AG09309 (cell line): ENCODE measurements around the gene RBBP5.

Experiments used
- DNase-seq: peaks from one replicate; pipeline ENCODE4 v3.0.0-alpha.2; 2010; ENCODE audit warnings: low read depth
- H3K4me3 ChIP-seq: 2 replicates; pipeline ENCODE4 v1.5.1; 2011; ENCODE audit warnings: mild to moderate bottlenecking, low read depth, low read length, moderate library complexity; ENCODE audit not compliant: control insufficient read depth
- TF ChIP-seq, protein P1 (sequence below): IDR thresholded peaks from 2 replicates; pipeline ENCODE4 v1.5.1; 2011; ENCODE audit warnings: mild to moderate bottlenecking, low read depth, low read length, inconsistent platforms; ENCODE audit not compliant: insufficient read depth, control insufficient read depth; ENCODE audit errors: missing control alignments

Gene RBBP5

DNA sequence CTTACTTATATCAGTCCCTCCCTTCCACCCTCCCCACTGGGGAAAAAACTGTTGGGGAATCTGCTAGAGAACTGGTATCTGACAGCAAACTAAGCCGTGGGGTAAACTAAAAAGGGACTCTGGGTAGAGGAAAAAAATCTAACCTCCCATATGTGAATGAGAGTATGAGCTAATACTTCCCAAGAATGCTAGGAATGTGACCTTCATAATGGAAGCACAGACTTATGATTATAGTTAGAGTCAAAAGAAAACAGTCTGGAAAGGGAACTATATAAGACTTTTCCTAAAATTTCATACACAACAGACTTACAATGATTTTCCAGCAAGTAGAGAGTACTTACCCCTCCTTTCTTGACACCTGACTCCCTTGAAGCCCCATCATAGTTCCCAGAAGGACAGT, 23.0 kb upstream of the RBBP5 start:
- TF ChIP-seq, protein P1, sequence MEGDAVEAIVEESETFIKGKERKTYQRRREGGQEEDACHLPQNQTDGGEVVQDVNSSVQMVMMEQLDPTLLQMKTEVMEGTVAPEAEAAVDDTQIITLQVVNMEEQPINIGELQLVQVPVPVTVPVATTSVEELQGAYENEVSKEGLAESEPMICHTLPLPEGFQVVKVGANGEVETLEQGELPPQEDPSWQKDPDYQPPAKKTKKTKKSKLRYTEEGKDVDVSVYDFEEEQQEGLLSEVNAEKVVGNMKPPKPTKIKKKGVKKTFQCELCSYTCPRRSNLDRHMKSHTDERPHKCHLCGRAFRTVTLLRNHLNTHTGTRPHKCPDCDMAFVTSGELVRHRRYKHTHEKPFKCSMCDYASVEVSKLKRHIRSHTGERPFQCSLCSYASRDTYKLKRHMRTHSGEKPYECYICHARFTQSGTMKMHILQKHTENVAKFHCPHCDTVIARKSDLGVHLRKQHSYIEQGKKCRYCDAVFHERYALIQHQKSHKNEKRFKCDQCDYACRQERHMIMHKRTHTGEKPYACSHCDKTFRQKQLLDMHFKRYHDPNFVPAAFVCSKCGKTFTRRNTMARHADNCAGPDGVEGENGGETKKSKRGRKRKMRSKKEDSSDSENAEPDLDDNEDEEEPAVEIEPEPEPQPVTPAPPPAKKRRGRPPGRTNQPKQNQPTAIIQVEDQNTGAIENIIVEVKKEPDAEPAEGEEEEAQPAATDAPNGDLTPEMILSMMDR: no peak
- H3K4me3 ChIP-seq: no peak overlapping the region
- DNase-seq: peak; percentile 24

GRCh38 chr1:205144046-205144720, 22.4 kb upstream of the RBBP5 start:
- TF ChIP-seq, protein P1: no peak
- no peak for DNase-seq

GRCh38 chr1:205142102-205142469, 20.3 kb upstream of the RBBP5 start:
- H3K4me3 ChIP-seq: no peak overlapping the region
- no peak for DNase-seq

More at GRCh38 chr1:205144046-205144720, 22.4 kb upstream of the RBBP5 start:
- no peak overlapping the region for H3K4me3 ChIP-seq

GRCh38 chr1:205141236-205142101, 19.7 kb upstream of the RBBP5 start:
- H3K4me3 ChIP-seq: no peak overlapping the region
- TF ChIP-seq, protein P1: peak; percentile 72
- DNase-seq: peak; percentile 55

More at GRCh38 chr1:205142102-205142469, 20.3 kb upstream of the RBBP5 start:
- TF ChIP-seq, protein P1: no peak

GRCh38 chr1:205140113-205140512, 18.3 kb upstream of the RBBP5 start:
- DNase-seq: no peak
- H3K4me3 ChIP-seq: no peak overlapping the region
- TF ChIP-seq, protein P1: no peak

DNA sequence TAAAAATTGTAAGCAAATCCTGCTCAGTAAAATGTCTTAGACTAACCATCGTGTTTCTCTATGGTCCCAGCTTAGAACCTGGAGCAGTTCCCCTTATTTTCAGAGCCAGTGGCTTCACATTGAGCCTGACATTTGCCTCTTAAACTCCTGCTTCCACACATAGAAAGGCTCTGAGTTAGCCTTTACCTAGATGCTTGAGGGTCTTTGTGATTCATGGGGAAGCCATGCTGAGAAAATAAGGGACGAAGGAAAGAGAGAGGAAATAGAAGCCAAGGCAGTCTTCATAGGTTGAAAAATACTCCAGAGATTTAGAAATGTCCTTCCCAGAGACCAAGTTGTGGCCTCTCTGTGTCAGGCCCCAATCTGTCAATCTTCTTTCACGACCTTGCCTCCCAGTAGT, 16.1 kb upstream of the RBBP5 start:
- TF ChIP-seq, protein P1: no peak
- DNase-seq: no peak
- no peak overlapping the region for H3K4me3 ChIP-seq
